ENCODE results near the gene GYPC. TPM values are rescaled to one million over a fixed set of nuclear protein-coding genes. Genes with fewer than 3 reads are reported as not detected.

The GYPC gene
- total RNA-seq, 6 experiments from 2014 or later: 2.9 to 17.2 (median 8.1) TPM

DNA sequence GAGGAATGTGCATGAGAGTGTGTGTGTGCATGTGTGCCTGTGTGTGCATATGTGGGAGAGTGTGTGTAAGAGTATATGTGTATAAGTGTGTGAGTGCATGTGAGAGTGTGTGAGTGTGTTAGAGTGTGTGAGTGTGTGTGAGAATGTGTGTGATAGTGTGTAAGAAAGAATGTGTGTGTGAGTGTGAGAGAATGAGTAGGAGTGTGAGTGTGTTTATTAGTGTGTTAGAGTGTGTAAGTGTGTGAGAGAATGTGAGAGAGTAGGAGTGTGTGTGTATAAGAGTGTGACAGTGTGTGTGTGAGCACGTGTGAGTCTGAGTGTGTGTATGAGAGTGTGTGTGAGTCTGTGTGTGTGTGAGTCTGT lies 21.2 kb downstream of the GYPC start:
- ATAC-seq: no peak
- TF ChIP-seq, protein P1, sequence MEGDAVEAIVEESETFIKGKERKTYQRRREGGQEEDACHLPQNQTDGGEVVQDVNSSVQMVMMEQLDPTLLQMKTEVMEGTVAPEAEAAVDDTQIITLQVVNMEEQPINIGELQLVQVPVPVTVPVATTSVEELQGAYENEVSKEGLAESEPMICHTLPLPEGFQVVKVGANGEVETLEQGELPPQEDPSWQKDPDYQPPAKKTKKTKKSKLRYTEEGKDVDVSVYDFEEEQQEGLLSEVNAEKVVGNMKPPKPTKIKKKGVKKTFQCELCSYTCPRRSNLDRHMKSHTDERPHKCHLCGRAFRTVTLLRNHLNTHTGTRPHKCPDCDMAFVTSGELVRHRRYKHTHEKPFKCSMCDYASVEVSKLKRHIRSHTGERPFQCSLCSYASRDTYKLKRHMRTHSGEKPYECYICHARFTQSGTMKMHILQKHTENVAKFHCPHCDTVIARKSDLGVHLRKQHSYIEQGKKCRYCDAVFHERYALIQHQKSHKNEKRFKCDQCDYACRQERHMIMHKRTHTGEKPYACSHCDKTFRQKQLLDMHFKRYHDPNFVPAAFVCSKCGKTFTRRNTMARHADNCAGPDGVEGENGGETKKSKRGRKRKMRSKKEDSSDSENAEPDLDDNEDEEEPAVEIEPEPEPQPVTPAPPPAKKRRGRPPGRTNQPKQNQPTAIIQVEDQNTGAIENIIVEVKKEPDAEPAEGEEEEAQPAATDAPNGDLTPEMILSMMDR (IDR thresholded peaks at IDR 0.05): no peak
- no peak for TF ChIP-seq POLR2A (IDR thresholded peaks at IDR 0.05)

DNA sequence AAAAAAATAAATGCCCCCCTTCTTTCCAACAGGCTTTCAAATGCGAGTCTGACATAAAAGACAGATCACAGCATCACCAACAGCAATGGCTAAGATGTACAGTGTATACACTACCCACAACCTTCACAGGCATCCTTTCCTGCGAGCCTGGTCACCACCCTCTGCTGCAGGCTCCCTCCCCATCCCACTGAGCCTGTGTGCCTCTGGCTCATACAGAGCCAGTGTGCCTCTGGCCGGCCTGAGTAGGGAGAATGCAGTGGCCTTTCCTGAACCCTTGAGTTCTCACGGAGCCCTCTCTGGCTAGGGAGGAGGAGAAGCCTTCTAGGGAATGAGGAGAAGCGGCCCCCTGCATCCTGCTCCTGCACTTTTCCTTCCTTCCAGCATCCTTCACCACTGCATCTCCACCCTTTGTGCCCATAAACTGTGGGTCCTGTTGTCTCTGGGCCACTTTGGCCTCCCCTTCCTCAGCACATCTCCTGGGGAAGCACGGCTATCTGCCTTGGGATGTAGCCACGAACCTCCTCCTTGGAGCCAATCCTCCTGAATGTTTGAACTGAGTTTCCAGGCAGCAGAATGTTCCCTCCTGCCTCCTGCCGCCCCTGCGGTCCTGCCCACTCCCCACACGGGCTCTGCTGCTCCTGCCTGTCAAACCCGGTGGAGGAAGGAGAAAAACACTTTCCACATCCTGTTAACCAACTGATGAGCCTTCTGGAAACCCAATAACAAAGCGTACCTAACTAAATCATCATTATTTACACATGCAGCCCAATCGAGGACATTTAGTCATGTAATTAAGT lies 22.5 kb downstream of the GYPC start:
- Histone ChIP-seq H3K4me3 (no peak overlapping the region), H3K36me3 (no peaks in the 10 kb centered on the region), H3K4me1 (no peaks in the 10 kb centered on the region), H3K9me3 (no peaks in the 10 kb centered on the region), H3K27me3 (no peaks in the 10 kb centered on the region), H3K27ac (no peak overlapping the region)
- intact Hi-C loops (cut with DNase I): no loop called here
- DNase-seq (no peak), ATAC-seq (peak in 3 of 4 donors; percentile 17 to 56 (median 18))
- TF ChIP-seq, protein P1 (IDR thresholded peaks at IDR 0.05): no peak
- no peak for TF ChIP-seq POLR2A (IDR thresholded peaks at IDR 0.05)
- WGBS (ENCODE audit: insufficient coverage, low coverage, low lambda C conversion rate, missing lambda C conversion rate): 40% methylated on average over 7 of the region's 13 CpGs

More for the DNA sequence above, 21.2 kb downstream of the GYPC start:
- 67% methylated on average over 1 of the region's 1 CpG for WGBS (ENCODE audit: insufficient coverage, low coverage, low lambda C conversion rate, missing lambda C conversion rate)
- intact Hi-C loops (cut with DNase I): no loop called here
- Histone ChIP-seq H3K9me3 (no peaks in the 10 kb centered on the region), H3K4me3 (no peak overlapping the region), H3K27me3 (no peaks in the 10 kb centered on the region), H3K27ac (no peak overlapping the region), H3K4me1 (no peaks in the 10 kb centered on the region), H3K36me3 (no peaks in the 10 kb centered on the region)
- DNase-seq: no peak

DNA sequence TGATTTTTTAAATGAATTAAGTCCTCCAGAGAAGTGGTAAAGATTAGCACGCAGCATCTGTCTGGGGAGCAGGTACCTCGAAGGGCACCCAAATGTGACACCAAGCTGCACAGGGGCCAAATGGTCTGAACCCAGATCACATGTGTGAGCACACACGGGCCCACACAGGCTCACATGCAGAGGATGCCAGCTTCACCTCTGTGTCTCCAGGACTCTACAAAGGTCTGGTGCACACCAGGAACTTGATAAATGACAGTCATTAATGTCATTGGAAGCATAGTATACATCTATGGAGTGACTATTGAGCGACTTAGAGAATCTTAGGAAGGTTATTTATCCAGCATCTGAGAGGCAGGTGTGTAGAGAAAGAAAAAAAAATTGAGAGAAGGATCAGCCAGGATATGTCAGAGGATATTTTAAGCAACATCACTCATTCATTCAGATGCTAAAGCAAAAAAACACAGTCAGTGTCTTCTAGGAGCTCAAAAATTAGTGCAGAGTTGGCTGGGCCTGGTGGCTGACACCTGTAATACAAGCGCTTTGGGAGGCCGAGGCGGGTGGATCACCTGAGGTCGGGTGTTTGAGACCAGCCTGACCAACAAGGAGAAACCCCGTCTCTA lies 23.2 kb downstream of the GYPC start:
- no peak for ATAC-seq
- TF ChIP-seq POLR2A (IDR thresholded peaks at IDR 0.05): no peak
- TF ChIP-seq, protein P1 (IDR thresholded peaks at IDR 0.05): no peak
- Histone ChIP-seq H3K36me3 (no peaks in the 10 kb centered on the region), H3K27ac (no peak overlapping the region), H3K4me1 (no peaks in the 10 kb centered on the region), H3K27me3 (no peaks in the 10 kb centered on the region), H3K4me3 (no peak overlapping the region), H3K9me3 (no peaks in the 10 kb centered on the region)
- intact Hi-C loops (cut with DNase I): no loop called here
- DNase-seq: no peak
- WGBS (ENCODE audit: insufficient coverage, low coverage, low lambda C conversion rate, missing lambda C conversion rate): 78% methylated on average over 4 of the region's 9 CpGs

DNA sequence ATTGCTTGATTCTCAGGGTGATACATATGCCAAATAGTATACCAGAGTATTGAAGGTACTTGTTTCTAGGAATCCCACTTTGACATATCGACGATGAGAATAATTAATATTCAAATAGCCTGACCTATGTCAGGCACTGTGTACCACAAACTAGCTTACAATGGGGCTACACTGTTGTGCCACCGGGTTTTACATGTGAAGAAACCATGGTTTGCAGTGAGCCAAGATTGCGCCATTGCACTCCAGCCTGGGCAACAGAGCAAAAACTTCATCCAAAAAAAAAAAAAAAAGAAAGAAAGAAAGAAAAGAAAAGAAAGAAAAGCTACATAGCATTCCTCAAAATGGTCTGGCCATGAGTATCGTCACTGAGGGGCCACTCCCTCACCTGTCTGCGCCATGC lies 25.5 kb downstream of the GYPC start:
- DNase-seq (no peak), ATAC-seq (no peak)
- TF ChIP-seq POLR2A (IDR thresholded peaks at IDR 0.05): no peak
- TF ChIP-seq, protein P1 (IDR thresholded peaks at IDR 0.05): no peak
- WGBS (ENCODE audit: insufficient coverage, low coverage, low lambda C conversion rate, missing lambda C conversion rate): 68% methylated on average over 5 of the region's 6 CpGs
- H3K27ac ChIP-seq: no peak overlapping the region
- H3K27me3 ChIP-seq: no peaks in the 10 kb centered on the region
- H3K9me3 ChIP-seq: no peaks in the 10 kb centered on the region
- intact Hi-C loops (cut with DNase I): no loop called here
- H3K36me3 ChIP-seq: no peaks in the 10 kb centered on the region
- no peak overlapping the region for H3K4me3 ChIP-seq
- no peaks in the 10 kb centered on the region for H3K4me1 ChIP-seq
